H9 (cell line): ENCODE results near the gene SIK2. TPM values are rescaled to one million over a fixed set of nuclear protein-coding genes. Genes with fewer than 3 reads are reported as not detected.

Source experiments
- DNase-seq: peaks from one replicate; pipeline ENCODE4 v3.0.0-alpha.2; 2017
- H2AFZ ChIP-seq: one replicate; pipeline ENCODE4 v1.6.1; 2013; ENCODE audit warnings: mild to moderate bottlenecking, low read length, control low read depth, moderate library complexity
- H2AK5ac ChIP-seq: 2 replicates; pipeline ENCODE4 v1.6.1; 2013; ENCODE audit warnings: low read length, control low read depth, mixed read lengths; ENCODE audit not compliant: insufficient read length
- H2BK120ac ChIP-seq: one replicate; pipeline ENCODE4 v1.6.1; 2013; ENCODE audit warnings: low read depth, mild to moderate bottlenecking, low read length, control low read depth, inconsistent platforms; ENCODE audit not compliant: poor library complexity, severe bottlenecking
- H2BK12ac ChIP-seq: 2 replicates; pipeline ENCODE4 v1.6.1; 2013; ENCODE audit warnings: low read length, control low read depth, mixed read lengths, low read depth; ENCODE audit not compliant: insufficient read length
- H2BK15ac ChIP-seq: 2 replicates; pipeline ENCODE4 v1.6.1; 2013; ENCODE audit warnings: low read depth, low read length, control low read depth
- H2BK20ac ChIP-seq: one replicate; pipeline ENCODE4 v1.6.1; 2013; ENCODE audit warnings: low read depth, mild to moderate bottlenecking, low read length, control low read depth, inconsistent platforms; ENCODE audit not compliant: poor library complexity, severe bottlenecking
- H2BK5ac ChIP-seq: 2 replicates; pipeline ENCODE4 v1.6.1; 2013; ENCODE audit warnings: low read length, control low read depth, mixed read lengths; ENCODE audit not compliant: insufficient read length
- H3K14ac ChIP-seq: 2 replicates; pipeline ENCODE4 v1.6.1; 2013; ENCODE audit warnings: low read length, control low read depth; ENCODE audit not compliant: insufficient read depth
- H3K18ac ChIP-seq: 2 replicates; pipeline ENCODE4 v1.6.1; 2013; ENCODE audit warnings: low read depth, mild to moderate bottlenecking, mixed read lengths, low read length, control low read depth; ENCODE audit not compliant: insufficient read length
- H3K23ac ChIP-seq: 2 replicates; pipeline ENCODE4 v1.6.1; 2013; ENCODE audit warnings: low read length, control low read depth, mixed read lengths, low read depth; ENCODE audit not compliant: insufficient read length
- H3K23me2 ChIP-seq: 2 replicates; pipeline ENCODE4 v1.6.1; 2013; ENCODE audit warnings: low read depth, mild to moderate bottlenecking, mixed read lengths, low read length, control low read depth; ENCODE audit not compliant: insufficient read length, poor library complexity, severe bottlenecking
- H3K27ac ChIP-seq: 2 replicates; pipeline ENCODE4 v1.5.1; 2013; ENCODE audit warnings: low read length, control low read depth, mixed read lengths, low read depth; ENCODE audit not compliant: insufficient read length
- H3K27me3 ChIP-seq: 2 replicates; pipeline ENCODE4 v1.6.1; 2013; ENCODE audit warnings: low read length, control low read depth, inconsistent platforms; ENCODE audit not compliant: insufficient read depth
- H3K4ac ChIP-seq: 2 replicates; pipeline ENCODE4 v1.6.1; 2013; ENCODE audit warnings: low read depth, mild to moderate bottlenecking, control low read depth, inconsistent platforms, low read length, moderate library complexity
- H3K4me1 ChIP-seq: 2 replicates; pipeline ENCODE4 v1.6.1; 2013; ENCODE audit warnings: low read length, control low read depth, inconsistent platforms; ENCODE audit not compliant: insufficient read depth
- H3K4me2 ChIP-seq: 2 replicates; pipeline ENCODE4 v1.6.1; 2013; ENCODE audit warnings: low read length, control low read depth, mixed read lengths; ENCODE audit not compliant: insufficient read length, insufficient read depth
- H3K56ac ChIP-seq: 2 replicates; pipeline ENCODE4 v1.6.1; 2013; ENCODE audit warnings: low read depth, mild to moderate bottlenecking, mixed read lengths, low read length, control low read depth; ENCODE audit not compliant: insufficient read length
- H3K79me1 ChIP-seq: 2 replicates; pipeline ENCODE4 v1.6.1; 2013; ENCODE audit warnings: low read depth, mild to moderate bottlenecking, moderate library complexity, low read length, control low read depth, inconsistent platforms; ENCODE audit not compliant: insufficient read depth, poor library complexity, severe bottlenecking
- H3K79me2 ChIP-seq: 2 replicates; pipeline ENCODE4 v1.6.1; 2013; ENCODE audit warnings: low read length, control low read depth, inconsistent platforms; ENCODE audit not compliant: insufficient read depth
- H3K9ac ChIP-seq: 2 replicates; pipeline ENCODE4 v1.6.1; 2013; ENCODE audit warnings: low read length, control low read depth, mixed read lengths; ENCODE audit not compliant: insufficient read length; ENCODE audit errors: extremely low read depth
- H3K9me3 ChIP-seq: one replicate; pipeline ENCODE4 v1.6.1; 2013; ENCODE audit warnings: low read depth, low read length, inconsistent platforms; ENCODE audit not compliant: control insufficient read depth
- H3T11ph ChIP-seq: one replicate; pipeline ENCODE4 v1.6.1; 2013; ENCODE audit warnings: mild to moderate bottlenecking, low read length, control low read depth, inconsistent platforms
- H4K20me1 ChIP-seq: one replicate; pipeline ENCODE4 v1.6.1; 2013; ENCODE audit not compliant: control insufficient read depth, insufficient read length, insufficient read depth
- H4K5ac ChIP-seq: 2 replicates; pipeline ENCODE4 v1.6.1; 2013; ENCODE audit warnings: low read depth, mild to moderate bottlenecking, mixed read lengths, low read length, control low read depth; ENCODE audit not compliant: insufficient read length
- H4K8ac ChIP-seq: replicated peaks from 2 replicates; pipeline ENCODE4 v1.6.1; 2013; ENCODE audit warnings: low read length, control low read depth, mixed read lengths, low read depth; ENCODE audit not compliant: insufficient read length
- H4K91ac ChIP-seq: 2 replicates; pipeline ENCODE4 v1.6.1; 2013; ENCODE audit warnings: low read depth, mild to moderate bottlenecking, moderate library complexity, mixed read lengths, low read length, control low read depth; ENCODE audit not compliant: insufficient read length
- H3K27ac Mint-ChIP-seq, 3 experiments: 2 replicates in 2 of 3; 3 replicates in 1 of 3; pipeline ENCODE4 v1.8.0; 2020 to 2021; ENCODE audit warnings: mixed read lengths in 3 of 3, mild to moderate bottlenecking in 1 of 3, moderate library complexity in 1 of 3
- H3K27me3 Mint-ChIP-seq: 2 replicates; pipeline ENCODE4 v1.8.0; 2021; ENCODE audit warnings: low read depth, mild to moderate bottlenecking, moderate library complexity, mixed read lengths
- H3K36me3 Mint-ChIP-seq, 3 experiments: 2 replicates in 2 of 3; 3 replicates in 1 of 3; pipeline ENCODE4 v1.8.0; 2020 to 2021; ENCODE audit warnings: low read depth in 3 of 3, mixed read lengths in 3 of 3; ENCODE audit not compliant: insufficient read depth in 1 of 3
- H3K4me1 Mint-ChIP-seq, 2 experiments: 2 replicates each; pipeline ENCODE4 v1.8.0; 2020; ENCODE audit warnings: mixed read lengths in 2 of 2
- H3K4me3 Mint-ChIP-seq, 2 experiments: 2 replicates in 1 of 2; 3 replicates in 1 of 2; pipeline ENCODE4 v1.8.0; 2020 to 2021; ENCODE audit warnings: mild to moderate bottlenecking in 2 of 2, mixed read lengths in 2 of 2, moderate library complexity in 1 of 2
- H3K9me3 Mint-ChIP-seq, 2 experiments: 2 replicates in 1 of 2; 3 replicates in 1 of 2; pipeline ENCODE4 v1.8.0; 2020; ENCODE audit warnings: mild to moderate bottlenecking in 2 of 2, mixed read lengths in 2 of 2, moderate library complexity in 1 of 2
- WGBS: extraction: QIAGEN DNeasy Blood & Tissue Kit; methylation state at CpG from one replicate; pipeline ENCODE4 v1.1.7; 2013; ENCODE audit warnings: missing lambda C conversion rate, low lambda C conversion rate, mixed read lengths; ENCODE audit not compliant: insufficient read length; ENCODE audit errors: extremely low coverage; 5-methylcytosine and 5-hydroxymethylcytosine counted together
- total RNA-seq: library from RNA; stranded (reverse); gene quantifications from 2 replicates; pipeline ENCODE4 v1.2.1, GENCODE V29; 2021
- TF ChIP-seq, protein P1 (sequence below): fragments of 200-600 bp; sonication (generic); conservative IDR thresholded peaks from 3 replicates; pipeline ENCODE4 v1.8.0; 2021; ENCODE audit warnings: antibody characterized with exemption, mild to moderate bottlenecking

Gene SIK2
- total RNA-seq, 1 experiment from 2014 or later = 7.5 TPM

DNA sequence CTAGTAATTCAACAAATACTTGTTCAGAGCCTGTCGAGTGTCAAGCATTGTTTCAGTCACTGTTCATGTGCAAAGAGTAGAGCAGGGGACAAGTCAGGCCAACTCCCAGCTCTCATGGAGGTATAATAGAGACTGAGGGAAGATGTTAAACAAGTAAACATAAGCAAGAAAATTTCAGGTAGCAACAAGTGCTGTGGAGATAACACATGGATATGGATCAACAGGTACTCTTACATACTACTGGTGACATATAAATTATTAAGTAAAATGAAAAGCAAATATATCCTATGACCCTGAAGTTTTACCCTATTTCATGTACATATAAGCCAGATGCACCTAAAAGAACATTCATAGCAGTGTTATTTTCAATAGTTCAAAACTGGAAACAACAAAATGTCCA is 42.7 kb downstream of the SIK2 start:
- no peak for DNase-seq
- no peak overlapping the region for H2AK5ac ChIP-seq
- no peak overlapping the region for H4K5ac ChIP-seq
- no peak overlapping the region for H3K56ac ChIP-seq
- no peaks in the 10 kb centered on the region for H4K20me1 ChIP-seq
- Mint-ChIP-seq H3K4me1 (peaks cover 7 to 13% of the 10 kb centered on the region in 2 experiments), H3K4me3 (no peak overlapping the region), H3K27me3 (no peaks in the 10 kb centered on the region), H3K9me3 (no peaks in the 10 kb centered on the region; a peak in 1 of 5 replicates), H3K36me3 (peaks cover 0 to 4% (median 0%) of the 10 kb centered on the region in 3 experiments; a peak in 3 of 7 replicates), H3K27ac (no peak overlapping the region)
- no peak overlapping the region for H3K14ac ChIP-seq
- no CpG with 5 or more reads among the region's 1 CpG for WGBS
- no peak overlapping the region for H2BK120ac ChIP-seq
- H3K23me2 ChIP-seq = no peaks in the 10 kb centered on the region
- H3K9me3 ChIP-seq = no peaks in the 10 kb centered on the region
- H2BK12ac ChIP-seq = no peak overlapping the region
- H3K4ac ChIP-seq = no peak overlapping the region
- TF ChIP-seq, protein P1, sequence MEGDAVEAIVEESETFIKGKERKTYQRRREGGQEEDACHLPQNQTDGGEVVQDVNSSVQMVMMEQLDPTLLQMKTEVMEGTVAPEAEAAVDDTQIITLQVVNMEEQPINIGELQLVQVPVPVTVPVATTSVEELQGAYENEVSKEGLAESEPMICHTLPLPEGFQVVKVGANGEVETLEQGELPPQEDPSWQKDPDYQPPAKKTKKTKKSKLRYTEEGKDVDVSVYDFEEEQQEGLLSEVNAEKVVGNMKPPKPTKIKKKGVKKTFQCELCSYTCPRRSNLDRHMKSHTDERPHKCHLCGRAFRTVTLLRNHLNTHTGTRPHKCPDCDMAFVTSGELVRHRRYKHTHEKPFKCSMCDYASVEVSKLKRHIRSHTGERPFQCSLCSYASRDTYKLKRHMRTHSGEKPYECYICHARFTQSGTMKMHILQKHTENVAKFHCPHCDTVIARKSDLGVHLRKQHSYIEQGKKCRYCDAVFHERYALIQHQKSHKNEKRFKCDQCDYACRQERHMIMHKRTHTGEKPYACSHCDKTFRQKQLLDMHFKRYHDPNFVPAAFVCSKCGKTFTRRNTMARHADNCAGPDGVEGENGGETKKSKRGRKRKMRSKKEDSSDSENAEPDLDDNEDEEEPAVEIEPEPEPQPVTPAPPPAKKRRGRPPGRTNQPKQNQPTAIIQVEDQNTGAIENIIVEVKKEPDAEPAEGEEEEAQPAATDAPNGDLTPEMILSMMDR = no peak
- no peak overlapping the region for H2BK15ac ChIP-seq
- H4K91ac ChIP-seq = no peak overlapping the region
- H3K27me3 ChIP-seq = no peaks in the 10 kb centered on the region
- no peak overlapping the region for H3K23ac ChIP-seq
- H4K8ac ChIP-seq = no peak overlapping the region
- H3K79me2 ChIP-seq = no peaks in the 10 kb centered on the region
- H2BK5ac ChIP-seq = no peak overlapping the region
- no peaks in the 10 kb centered on the region for H3K79me1 ChIP-seq
- no peak overlapping the region for H3K18ac ChIP-seq
- H3K27ac ChIP-seq = no peak overlapping the region
- 0 out of 2 replicates have a peak, but pooled peaks cover 2% of the 10 kb centered on the region for H3K4me1 ChIP-seq
- H2AFZ ChIP-seq = no peak overlapping the region
- no peak overlapping the region for H3T11ph ChIP-seq
- no peak overlapping the region for H3K4me2 ChIP-seq
- no peak overlapping the region for H2BK20ac ChIP-seq
- no peak overlapping the region for H3K9ac ChIP-seq
